Astrocyte (in vitro differentiated cells and primary cell): Measurements from ENCODE around the gene CHRNB2. TPM values are rescaled to one million over a fixed set of nuclear protein-coding genes. Genes with fewer than 3 reads are reported as not detected.
A peak's percentile ranks its signal among the peaks of the same experiment; 100 is the strongest.

Source experiments
- DNase-seq: peaks from one replicate; pipeline ENCODE4 v3.0.0-alpha.2; 2010; ENCODE audit warnings: low read depth
- FAIRE-seq: peaks from 2 replicates; lab custom pipeline; 2011; peaks lifted over from hg19 to GRCh38; lab: Jason Lieb, UNC
- H2AFZ ChIP-seq: 2 replicates; pipeline ENCODE4 v1.6.0; 2012; ENCODE audit warnings: low read depth, low read length, inconsistent platforms
- H3K27ac ChIP-seq: 2 replicates; pipeline ENCODE4 v1.5.1; 2011; ENCODE audit warnings: low read depth, low read length, inconsistent platforms
- H3K27me3 ChIP-seq: 2 replicates; pipeline ENCODE4 v1.6.0; 2011; ENCODE audit warnings: low read length, inconsistent platforms; ENCODE audit not compliant: insufficient read depth
- H3K36me3 ChIP-seq: 2 replicates; pipeline ENCODE4 v1.5.1; 2011; ENCODE audit warnings: low read length, inconsistent platforms; ENCODE audit not compliant: insufficient read depth
- H3K4me1 ChIP-seq: 2 replicates; pipeline ENCODE4 v1.5.1; 2011; ENCODE audit warnings: low read length, inconsistent platforms; ENCODE audit not compliant: insufficient read depth
- H3K4me2 ChIP-seq: 2 replicates; pipeline ENCODE4 v1.6.0; 2012; ENCODE audit warnings: low read length, inconsistent platforms
- H3K4me3 ChIP-seq: 2 replicates; pipeline ENCODE4 v1.5.1; 2011; ENCODE audit warnings: low read depth, mild to moderate bottlenecking, low read length, inconsistent platforms; ENCODE audit not compliant: insufficient read depth
- H3K79me2 ChIP-seq: 2 replicates; pipeline ENCODE4 v1.6.0; 2012; ENCODE audit warnings: mild to moderate bottlenecking, low read length, inconsistent platforms; ENCODE audit not compliant: insufficient read depth
- H3K9ac ChIP-seq: 2 replicates; pipeline ENCODE4 v1.6.0; 2012; ENCODE audit warnings: mild to moderate bottlenecking, low read length, inconsistent platforms
- H3K9me3 ChIP-seq: 2 replicates; pipeline ENCODE4 v1.5.1; 2012; ENCODE audit warnings: low read depth, mild to moderate bottlenecking, low read length, inconsistent platforms; ENCODE audit not compliant: insufficient read depth
- H4K20me1 ChIP-seq: 2 replicates; pipeline ENCODE4 v1.6.0; 2012; ENCODE audit warnings: low read length, inconsistent platforms; ENCODE audit not compliant: insufficient read depth
- H3K27ac Mint-ChIP-seq: one replicate; pipeline ENCODE4 v1.8.0; 2021; ENCODE audit warnings: mild to moderate bottlenecking, mixed read lengths; ENCODE audit not compliant: unreplicated experiment
- H3K27me3 Mint-ChIP-seq: one replicate; pipeline ENCODE4 v1.8.0; 2021; ENCODE audit warnings: low read depth, mixed read lengths; ENCODE audit not compliant: unreplicated experiment
- H3K36me3 Mint-ChIP-seq: one replicate; pipeline ENCODE4 v1.8.0; 2021; ENCODE audit warnings: low read depth, mixed read lengths; ENCODE audit not compliant: unreplicated experiment
- H3K4me1 Mint-ChIP-seq: one replicate; pipeline ENCODE4 v1.8.0; 2021; ENCODE audit warnings: low read depth, mixed read lengths; ENCODE audit not compliant: unreplicated experiment
- H3K4me3 Mint-ChIP-seq: one replicate; pipeline ENCODE4 v1.8.0; 2021; ENCODE audit warnings: mild to moderate bottlenecking, moderate library complexity, mixed read lengths; ENCODE audit not compliant: unreplicated experiment
- H3K9me3 Mint-ChIP-seq: one replicate; pipeline ENCODE4 v1.8.0; 2021; ENCODE audit warnings: mild to moderate bottlenecking, mixed read lengths; ENCODE audit not compliant: unreplicated experiment
- EZH2 ChIP-seq: IDR thresholded peaks from 2 replicates; pipeline ENCODE4 v1.6.1; 2012; ENCODE audit warnings: mild to moderate bottlenecking, low read length, inconsistent platforms; ENCODE audit not compliant: insufficient read depth
- total RNA-seq: library from RNA; stranded (reverse); gene quantifications from 2 replicates; pipeline ENCODE4 v1.2.1, GENCODE V29; 2021
- TF ChIP-seq, protein P1 (sequence below): IDR thresholded peaks from 2 replicates; pipeline ENCODE4 v1.5.1; 2011; ENCODE audit warnings: low read depth, mild to moderate bottlenecking, inconsistent platforms, low read length, moderate library complexity; ENCODE audit not compliant: insufficient read depth

CHRNB2 gene
- total RNA-seq, 1 donor from 2014 or later: 0.20 TPM

DNA sequence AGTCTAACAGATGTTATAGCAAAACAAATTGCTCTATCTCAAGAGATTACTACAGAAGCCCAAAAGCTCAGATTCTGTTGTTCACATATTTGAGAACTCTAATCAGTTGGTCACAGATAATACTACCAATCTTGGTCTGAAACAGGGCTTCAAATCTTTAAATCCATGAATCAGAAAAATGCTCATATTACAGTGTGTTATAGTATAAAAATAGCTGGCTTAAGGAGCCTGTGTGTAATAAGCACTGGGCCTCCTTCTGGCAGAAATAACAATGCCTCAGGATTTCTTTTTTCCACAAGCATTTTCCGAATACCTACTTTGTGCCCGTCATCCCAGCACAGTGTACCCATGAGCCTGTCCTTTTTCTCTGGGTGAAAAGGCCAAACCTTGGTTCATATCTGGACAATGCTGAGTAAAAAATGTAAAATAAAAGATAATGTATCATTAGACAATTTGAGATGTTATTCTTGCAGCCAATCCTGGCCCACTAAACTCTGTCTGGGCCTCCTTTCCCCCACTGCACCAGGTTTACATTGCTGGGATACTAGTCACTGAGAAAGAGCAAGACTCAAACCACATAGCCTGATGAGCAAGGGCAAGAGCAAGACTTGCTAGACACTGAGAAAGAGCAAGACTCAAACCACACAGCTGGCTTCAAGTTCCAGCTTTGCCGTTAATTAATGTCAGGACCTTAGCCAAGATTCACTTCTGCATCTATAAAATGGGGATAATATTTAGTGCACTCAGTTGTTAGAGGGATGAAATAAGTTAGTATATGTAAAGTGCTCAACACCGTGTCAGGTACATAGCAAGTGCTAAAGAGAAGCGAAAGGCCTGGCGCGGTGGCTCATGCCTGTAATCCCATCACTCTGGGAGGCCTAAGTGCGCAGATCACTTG lies 57.4 kb downstream of the CHRNB2 start:
- peak; percentile 97 for DNase-seq
- peak overlapping the region; percentile 54 for H3K4me3 Mint-ChIP-seq
- FAIRE-seq: no peak

DNA sequence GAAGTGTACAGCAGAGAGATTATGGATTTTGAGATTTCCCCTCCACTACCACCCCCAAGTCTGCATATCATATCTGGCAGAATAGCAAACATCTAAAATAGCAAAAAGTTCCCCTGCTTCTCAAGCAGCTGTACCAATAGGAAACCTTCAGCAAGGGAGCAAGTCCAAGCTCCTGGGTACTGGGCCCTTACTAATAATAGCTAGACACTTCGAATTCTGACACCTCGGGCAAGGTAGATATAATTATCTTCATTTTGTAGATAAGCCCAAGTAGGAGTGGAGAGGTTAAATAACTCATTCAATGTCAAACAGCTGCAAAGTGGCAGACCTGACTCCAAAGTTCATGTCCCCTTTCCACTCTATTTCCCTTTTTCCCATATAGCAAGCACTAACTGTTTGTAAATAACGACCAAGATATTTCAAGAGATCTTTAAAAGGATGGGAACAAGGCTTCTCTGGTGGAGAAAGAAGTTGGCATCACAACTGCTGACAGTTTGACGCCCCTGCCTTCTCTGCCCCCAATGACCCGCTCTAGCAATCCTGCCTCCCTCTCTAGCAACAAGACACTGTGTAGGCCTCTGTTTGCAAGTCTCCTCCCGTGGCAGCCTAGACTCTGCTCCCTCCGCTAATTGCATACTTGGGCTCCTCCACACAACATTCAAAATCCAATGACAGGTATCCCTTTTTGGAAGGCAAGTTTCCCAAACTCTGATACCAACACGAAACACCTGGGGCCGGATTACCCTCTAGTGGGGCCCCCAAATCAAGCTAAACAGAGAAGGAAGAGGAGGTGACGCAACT lies 59.1 kb downstream of the CHRNB2 start:
- Mint-ChIP-seq H3K4me3 (peak overlapping the region; percentile 99), H3K27ac (peak overlapping the region; percentile 99), H3K36me3 (peaks cover 8% of the 10 kb centered on the region), H3K27me3 (no peaks in the 10 kb centered on the region), H3K9me3 (peaks cover 4% of the 10 kb centered on the region), H3K4me1 (peaks cover 35% of the 10 kb centered on the region)
- Histone ChIP-seq H3K27ac (peak overlapping the region; percentile 94), H3K9ac (peak overlapping the region; percentile 96), H3K79me2 (peaks cover 59% of the 10 kb centered on the region), H3K4me2 (peak overlapping the region; percentile 90), H4K20me1 (peaks cover 47% of the 10 kb centered on the region), H3K9me3 (no peaks in the 10 kb centered on the region), H3K4me3 (peak overlapping the region; percentile 84), H3K4me1 (peaks cover 22% of the 10 kb centered on the region), H2AFZ (peak overlapping the region; percentile 95), H3K36me3 (peaks cover 2% of the 10 kb centered on the region), H3K27me3 (no peaks in the 10 kb centered on the region)
- DNase-seq (no peak), FAIRE-seq (no peak)
- no peak for TF ChIP-seq EZH2
- TF ChIP-seq, protein P1, sequence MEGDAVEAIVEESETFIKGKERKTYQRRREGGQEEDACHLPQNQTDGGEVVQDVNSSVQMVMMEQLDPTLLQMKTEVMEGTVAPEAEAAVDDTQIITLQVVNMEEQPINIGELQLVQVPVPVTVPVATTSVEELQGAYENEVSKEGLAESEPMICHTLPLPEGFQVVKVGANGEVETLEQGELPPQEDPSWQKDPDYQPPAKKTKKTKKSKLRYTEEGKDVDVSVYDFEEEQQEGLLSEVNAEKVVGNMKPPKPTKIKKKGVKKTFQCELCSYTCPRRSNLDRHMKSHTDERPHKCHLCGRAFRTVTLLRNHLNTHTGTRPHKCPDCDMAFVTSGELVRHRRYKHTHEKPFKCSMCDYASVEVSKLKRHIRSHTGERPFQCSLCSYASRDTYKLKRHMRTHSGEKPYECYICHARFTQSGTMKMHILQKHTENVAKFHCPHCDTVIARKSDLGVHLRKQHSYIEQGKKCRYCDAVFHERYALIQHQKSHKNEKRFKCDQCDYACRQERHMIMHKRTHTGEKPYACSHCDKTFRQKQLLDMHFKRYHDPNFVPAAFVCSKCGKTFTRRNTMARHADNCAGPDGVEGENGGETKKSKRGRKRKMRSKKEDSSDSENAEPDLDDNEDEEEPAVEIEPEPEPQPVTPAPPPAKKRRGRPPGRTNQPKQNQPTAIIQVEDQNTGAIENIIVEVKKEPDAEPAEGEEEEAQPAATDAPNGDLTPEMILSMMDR: no peak

More for the DNA sequence above, 57.4 kb downstream of the CHRNB2 start:
- Histone ChIP-seq H4K20me1 (peaks cover 56% of the 10 kb centered on the region), H3K27ac (peak overlapping the region; percentile 81), H3K4me2 (peak overlapping the region; percentile 68), H3K79me2 (peaks cover 75% of the 10 kb centered on the region), H3K36me3 (peaks cover 4% of the 10 kb centered on the region), H3K9ac (peak overlapping the region; percentile 61), H3K27me3 (no peaks in the 10 kb centered on the region), H3K4me3 (peak overlapping the region; percentile 11), H3K4me1 (peaks cover 22% of the 10 kb centered on the region), H3K9me3 (no peaks in the 10 kb centered on the region), H2AFZ (no peak overlapping the region)
- peaks cover 3% of the 10 kb centered on the region for H3K9me3 Mint-ChIP-seq
- H3K36me3 Mint-ChIP-seq: peaks cover 8% of the 10 kb centered on the region
- H3K27ac Mint-ChIP-seq: peak overlapping the region; percentile 96
- no peaks in the 10 kb centered on the region for H3K27me3 Mint-ChIP-seq
- peaks cover 44% of the 10 kb centered on the region for H3K4me1 Mint-ChIP-seq
- TF ChIP-seq, protein P1: peak; percentile 4
- TF ChIP-seq EZH2: no peak
